Mucosa of descending colon (tissue), 3 donors: ENCODE measurements around the gene FAM3A. TPM values are rescaled to one million over a fixed set of nuclear protein-coding genes. Genes with fewer than 3 reads are reported as not detected.
"Not testable (repeated sequence)": the region's sequence is repeated elsewhere in the genome, so short reads cannot be mapped to it uniquely, and the experiment has no call there.

Experiments
- ATAC-seq: fragments of 200-7000 bp; cut with Tn5 transposase; one replicate; pipeline ENCODE4 v1.9.1; 2020; ENCODE audit warnings: mild to moderate bottlenecking, moderate library complexity
- DNase-seq, 3 donors: peaks; one replicate each; pipeline ENCODE4 v3.0.0-alpha.2; 2020
- H3K36me3 ChIP-seq: fragments of 200-600 bp; one replicate; pipeline ENCODE4 v1.8.0; 2021; ENCODE audit warnings: low read depth, mild to moderate bottlenecking
- H3K4me1 ChIP-seq: fragments of 200-600 bp; one replicate; pipeline ENCODE4 v1.8.0; 2021; ENCODE audit warnings: low read depth, mild to moderate bottlenecking
- H3K4me3 ChIP-seq: fragments of 200-600 bp; one replicate; pipeline ENCODE4 v1.8.0; 2021; ENCODE audit warnings: mild to moderate bottlenecking
- H3K9me3 ChIP-seq: fragments of 200-600 bp; one replicate; pipeline ENCODE4 v1.8.0; 2021; ENCODE audit warnings: mild to moderate bottlenecking
- CTCF ChIP-seq: fragments of 200-600 bp; IDR thresholded peaks from one replicate; pipeline ENCODE4 v1.8.0; 2022; ENCODE audit warnings: antibody characterized with exemption, mild to moderate bottlenecking
- intact Hi-C, 2 donors: fragments of 100-400 bp; cut with DNase I in 1 of 2; cut with micrococcal nuclease in 1 of 2; formaldehyde crosslinking; loops; one replicate each; pipeline versions ENCODE4 v1.11.0 to v1.11.1; 2022; cut with DNase I, micrococcal nuclease
- long read RNA-seq, 2 donors: library from polyadenylated mRNA; unstranded; transcript quantifications; one replicate each; pipeline ENCODE4 v2.0.0, GENCODE V29; 2019 to 2021
- total RNA-seq, 3 donors: library from RNA; stranded (reverse); fragmentation: NEBNext Ultra II Directional in 2 of 3; extraction: Animal tissue kit (Norgen Biotek cat#: 25700) in 2 of 3; gene quantifications; one replicate each; pipeline versions ENCODE4 v1.2.1 to v1.2.4, GENCODE V29; 2021 to 2023
- donor health status: DM: no; HTN: no; CAD: no; lungs with moderate emphysema.
- donor health status: DM: no; HTN: no; CAD: no.
- donor health status: DM: no; HTN: yes; CAD: no.

The FAM3A gene
- 10 to 100 TPM; 52.5 to 75.6 (median 64.8) TPM for total RNA-seq
- long read RNA-seq, donor 1, transcript FAM3A-202 (10 exons, 1,712 nt): minor isoform, 33 of 123 reads
- long read RNA-seq, donor 1, transcript FAM3A-215 (9 exons, 1,800 nt): major isoform, 42 of 123 reads
- long read RNA-seq, donor 1, transcript FAM3A-222 (10 exons, 1,901 nt): minor isoform, 8 of 123 reads
- long read RNA-seq, donor 1, partial matches to known transcripts: 8 of 123 reads
- long read RNA-seq, donor 1, other reads (novel, unspliced or antisense): 22 of 123 reads
- long read RNA-seq, donor 2, transcript FAM3A-202 (10 exons, 1,712 nt): minor isoform, 12 of 87 reads
- long read RNA-seq, donor 2, transcript FAM3A-222 (10 exons, 1,901 nt): minor isoform, 10 of 87 reads
- long read RNA-seq, donor 2, transcript FAM3A-215 (9 exons, 1,800 nt): major isoform, 30 of 87 reads
- long read RNA-seq, donor 2, partial matches to known transcripts: 8 of 87 reads
- long read RNA-seq, donor 2, other reads (novel, unspliced or antisense): 20 of 87 reads

GRCh38 chrX:154515966-154516655, at the start of gene FAM3A:
Gene FAM3A (minus strand): TSS chrX:154516232. CDS start chrX:154515772, 460 bp downstream.
- ATAC-seq: peak; percentile 90
- peak within 1 kb of the TSS; percentile 38 for H3K4me3 ChIP-seq
- no peaks in the 10 kb centered on the region for H3K36me3 ChIP-seq
- no peaks in the 10 kb centered on the region for H3K9me3 ChIP-seq
- H3K4me1 ChIP-seq: no peaks in the 10 kb centered on the region
- DNase-seq: peak; percentile 91 to 96 (median 96)
- no peak for TF ChIP-seq CTCF
- intact Hi-C loops: no loop called here

- ATAC-seq: peak; percentile 33
- H3K4me3 ChIP-seq, intact Hi-C loops, H3K4me1 ChIP-seq, H3K9me3 ChIP-seq, DNase-seq, H3K36me3 ChIP-seq: not testable (repeated sequence)
These were observed 46.3 kb upstream of the FAM3A start for GRCh38 chrX:154562295-154562694.

- ATAC-seq, H3K4me1 ChIP-seq, H3K36me3 ChIP-seq, H3K9me3 ChIP-seq, H3K4me3 ChIP-seq, intact Hi-C loops: not testable (repeated sequence)
- DNase-seq: peak in 1 of 3 donors; percentile 3
These were observed 44.3 kb upstream of the FAM3A start for GRCh38 chrX:154560326-154560725.

GRCh38 chrX:154558896-154559295, 42.9 kb upstream of the FAM3A start:
- ATAC-seq, H3K4me3 ChIP-seq, H3K9me3 ChIP-seq, intact Hi-C loops, H3K36me3 ChIP-seq, H3K4me1 ChIP-seq: not testable (repeated sequence)
- DNase-seq: peak in 1 of 3 donors; percentile 5

GRCh38 chrX:154558060-154558690, 42.1 kb upstream of the FAM3A start:
- H3K4me1 ChIP-seq, DNase-seq, intact Hi-C loops, H3K9me3 ChIP-seq, ATAC-seq, H3K4me3 ChIP-seq, H3K36me3 ChIP-seq: not testable (repeated sequence)

GRCh38 chrX:154552112-154552806, 36.2 kb upstream of the FAM3A start:
- DNase-seq, H3K9me3 ChIP-seq, intact Hi-C loops, H3K36me3 ChIP-seq, H3K4me3 ChIP-seq, H3K4me1 ChIP-seq: not testable (repeated sequence)
- peak; percentile 20 for ATAC-seq

GRCh38 chrX:154549766-154550165, 33.7 kb upstream of the FAM3A start:
- no peaks in the 10 kb centered on the region for H3K9me3 ChIP-seq
- no peaks in the 10 kb centered on the region for H3K36me3 ChIP-seq
- no peaks in the 10 kb centered on the region for H3K4me1 ChIP-seq
- no peak for TF ChIP-seq CTCF
- ATAC-seq (no peak), DNase-seq (no peak)
- intact Hi-C loops: no loop called here
- no peak overlapping the region for H3K4me3 ChIP-seq
